HG02938 (cell line): ENCODE data around the gene LRRC8C.
"Not testable (repeated sequence)": the region's sequence is repeated elsewhere in the genome, so short reads cannot be mapped to it uniquely, and the experiment has no call there.

Experiments
- ATAC-seq: cut with Tn5 transposase; IDR thresholded peaks from one replicate; pipeline ENCODE4 v1.9.1; 2021; ENCODE audit warnings: mild to moderate bottlenecking, moderate library complexity; ENCODE audit not compliant: unreplicated experiment

The LRRC8C gene

GRCh38 chr1:89632657-89633247, at the start of gene LRRC8C:
Gene LRRC8C (plus strand): TSS chr1:89633120. CDS start chr1:89686474, 53,354 bp downstream.
- peak; percentile 76 for ATAC-seq

GRCh38 chr1:89584211-89584610, 48.7 kb upstream of the LRRC8C start:
- no peak for ATAC-seq

GRCh38 chr1:89584781-89585180, 48.1 kb upstream of the LRRC8C start:
- no peak for ATAC-seq

GRCh38 chr1:89587729-89588161, 45.2 kb upstream of the LRRC8C start:
- ATAC-seq = no peak

- ATAC-seq = no peak
Observed at GRCh38 chr1:89588480-89588879, 44.4 kb upstream of the LRRC8C start.

- no peak for ATAC-seq
Observed at GRCh38 chr1:89589515-89589914, 43.4 kb upstream of the LRRC8C start.

GRCh38 chr1:89590341-89591080, 42.4 kb upstream of the LRRC8C start:
- no peak for ATAC-seq

- not testable (repeated sequence) for ATAC-seq
Observed at GRCh38 chr1:89592861-89593302, 40.0 kb upstream of the LRRC8C start.

- ATAC-seq = no peak
Observed at GRCh38 chr1:89594096-89594740, 38.7 kb upstream of the LRRC8C start.

GRCh38 chr1:89596698-89597097, 36.2 kb upstream of the LRRC8C start:
- no peak for ATAC-seq

GRCh38 chr1:89598450-89599331, 34.2 kb upstream of the LRRC8C start:
- ATAC-seq = no peak

GRCh38 chr1:89599332-89599630, 33.6 kb upstream of the LRRC8C start:
- no peak for ATAC-seq

GRCh38 chr1:89600451-89601224, 32.3 kb upstream of the LRRC8C start:
- ATAC-seq = no peak

- no peak for ATAC-seq
Observed at GRCh38 chr1:89602871-89603404, 30.0 kb upstream of the LRRC8C start.

GRCh38 chr1:89603651-89604413, 29.1 kb upstream of the LRRC8C start:
- ATAC-seq = no peak

GRCh38 chr1:89604414-89604735, 28.5 kb upstream of the LRRC8C start:
- ATAC-seq = no peak

- no peak for ATAC-seq
Observed at GRCh38 chr1:89605692-89606091, 27.2 kb upstream of the LRRC8C start.

- ATAC-seq = no peak
Observed at GRCh38 chr1:89606227-89606980, 26.5 kb upstream of the LRRC8C start.

GRCh38 chr1:89607156-89607555, 25.8 kb upstream of the LRRC8C start:
- ATAC-seq = no peak
